Left lung (tissue), 10 donors: Measurements from ENCODE around the gene SPOCK1. TPM values are rescaled to one million over a fixed set of nuclear protein-coding genes. Genes with fewer than 3 reads are reported as not detected.

ENCODE experiments used
- ATAC-seq: fragments of 200-7000 bp; cut with Tn5 transposase; one replicate; pipeline ENCODE4 v1.9.1; 2020; ENCODE audit warnings: moderate library complexity
- DNase-seq, 4 donors: peaks; one replicate each; pipeline ENCODE4 v3.0.0-alpha.2; 2013 to 2020
- H3K27ac ChIP-seq, 2 donors: fragments of 200-600 bp; sonication (generic) in 1 of 2; one replicate each; pipeline versions ENCODE4 v1.5.0 to v1.8.0; 2020 to 2021
- H3K27me3 ChIP-seq, 2 donors: fragments of 200-600 bp; sonication (generic) in 1 of 2; one replicate each; pipeline versions ENCODE4 v1.5.0 to v1.8.0; 2020 to 2021
- H3K36me3 ChIP-seq, 2 donors: fragments of 200-600 bp; sonication (generic) in 1 of 2; one replicate each; pipeline versions ENCODE4 v1.5.0 to v1.8.0; 2020 to 2021
- H3K4me1 ChIP-seq, 2 donors: fragments of 200-600 bp; one replicate each; pipeline ENCODE4 v1.8.0; 2021
- H3K4me3 ChIP-seq, 2 donors: fragments of 200-600 bp; sonication (generic) in 1 of 2; one replicate each; pipeline versions ENCODE4 v1.5.0 to v1.8.0; 2020 to 2021; ENCODE audit warnings: mild to moderate bottlenecking in 1 of 2
- H3K9me3 ChIP-seq, 2 donors: fragments of 200-600 bp; sonication (generic) in 1 of 2; one replicate each; pipeline versions ENCODE4 v1.5.0 to v1.8.0; 2020 to 2021
- intact Hi-C, 2 donors: fragments of 100-400 bp; cut with DNase I; formaldehyde crosslinking; loops; one replicate each; pipeline versions ENCODE4 v1.11.2 to v1.14.2; 2022
- polyA plus RNA-seq, 6 donors: library from polyadenylated mRNA; unstranded; fragments of 120-200 nt; gene quantifications; one replicate each; pipeline ENCODE4 v1.2.1, GENCODE V29; 2013; ENCODE audit not compliant: insufficient read length in 6 of 6
- total RNA-seq, 2 donors: library from RNA; stranded (reverse); fragmentation: NEBNext Ultra II Directional; extraction: Animal tissue kit (Norgen Biotek cat#: 25700); gene quantifications; one replicate each; pipeline ENCODE4 v1.2.1, GENCODE V29; 2021
- TF ChIP-seq, protein P1 (sequence below), 2 donors: fragments of 200-600 bp; sonication (generic) in 1 of 2; IDR thresholded peaks; one replicate each; pipeline versions ENCODE4 v1.5.0 to v1.8.0; 2021; ENCODE audit warnings: antibody characterized with exemption in 2 of 2
- donor health status: DM: no; HTN: yes; CAD: no.
- donor health status: DM: no; HTN: no; CAD: no.

The SPOCK1 gene
- total and polyA plus RNA-seq, 8 donors = 0.43 to 7.6 (median 0.73) TPM

DNA sequence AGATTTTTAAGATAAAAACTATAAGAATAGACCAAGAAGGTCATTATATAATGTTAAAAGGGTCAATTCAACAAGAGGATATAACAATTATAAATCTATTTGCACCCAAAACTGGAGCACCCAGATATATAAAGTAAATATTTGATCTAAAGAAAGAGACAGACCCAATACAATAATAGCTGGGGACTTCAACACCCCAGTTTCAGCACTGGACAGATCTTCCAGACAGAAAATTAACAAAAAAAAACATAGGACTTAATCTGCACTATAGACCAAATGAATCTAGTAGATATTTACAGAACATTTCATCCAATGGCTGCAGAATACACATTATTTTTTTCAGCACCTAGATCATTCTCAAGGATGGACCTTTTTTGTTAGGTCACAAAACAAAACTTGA, 331.9 kb downstream of the SPOCK1 start:
- H3K27ac ChIP-seq = no peak overlapping the region

DNA sequence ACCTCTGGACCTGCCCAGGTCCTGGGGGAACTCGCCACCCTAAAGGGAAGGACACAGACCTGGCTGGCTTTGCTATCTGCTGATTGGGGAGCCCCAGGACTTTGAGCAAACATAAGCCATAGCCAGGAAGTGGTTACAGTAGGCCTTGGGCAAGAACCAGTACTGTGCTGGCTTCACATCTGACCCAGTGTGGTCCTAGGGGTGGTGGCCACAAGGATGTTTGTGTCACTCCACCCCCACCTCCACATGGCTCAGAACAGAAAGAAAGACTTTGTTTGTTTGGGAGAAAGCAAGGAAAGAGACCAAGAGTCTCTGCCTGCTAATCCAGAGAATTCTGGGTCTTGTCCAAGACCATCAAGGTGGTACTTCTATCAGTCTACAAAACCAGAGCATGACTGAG, 334.2 kb downstream of the SPOCK1 start:
- H3K4me1 ChIP-seq = no peaks in the 10 kb centered on the region
- no peak overlapping the region for H3K27ac ChIP-seq
- no peak for DNase-seq
- no peaks in the 10 kb centered on the region for H3K9me3 ChIP-seq
- intact Hi-C loops = no loop called here
- H3K27me3 ChIP-seq = peaks cover 0 to 5% of the 10 kb centered on the region in 2 donors
- no peak overlapping the region for H3K4me3 ChIP-seq
- H3K36me3 ChIP-seq = no peaks in the 10 kb centered on the region
- TF ChIP-seq, protein P1, sequence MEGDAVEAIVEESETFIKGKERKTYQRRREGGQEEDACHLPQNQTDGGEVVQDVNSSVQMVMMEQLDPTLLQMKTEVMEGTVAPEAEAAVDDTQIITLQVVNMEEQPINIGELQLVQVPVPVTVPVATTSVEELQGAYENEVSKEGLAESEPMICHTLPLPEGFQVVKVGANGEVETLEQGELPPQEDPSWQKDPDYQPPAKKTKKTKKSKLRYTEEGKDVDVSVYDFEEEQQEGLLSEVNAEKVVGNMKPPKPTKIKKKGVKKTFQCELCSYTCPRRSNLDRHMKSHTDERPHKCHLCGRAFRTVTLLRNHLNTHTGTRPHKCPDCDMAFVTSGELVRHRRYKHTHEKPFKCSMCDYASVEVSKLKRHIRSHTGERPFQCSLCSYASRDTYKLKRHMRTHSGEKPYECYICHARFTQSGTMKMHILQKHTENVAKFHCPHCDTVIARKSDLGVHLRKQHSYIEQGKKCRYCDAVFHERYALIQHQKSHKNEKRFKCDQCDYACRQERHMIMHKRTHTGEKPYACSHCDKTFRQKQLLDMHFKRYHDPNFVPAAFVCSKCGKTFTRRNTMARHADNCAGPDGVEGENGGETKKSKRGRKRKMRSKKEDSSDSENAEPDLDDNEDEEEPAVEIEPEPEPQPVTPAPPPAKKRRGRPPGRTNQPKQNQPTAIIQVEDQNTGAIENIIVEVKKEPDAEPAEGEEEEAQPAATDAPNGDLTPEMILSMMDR (IDR thresholded peaks at IDR 0.05) = no peak
- no peak for ATAC-seq

More for the DNA sequence above, 331.9 kb downstream of the SPOCK1 start:
- ATAC-seq = no peak
- Histone ChIP-seq H3K27me3 (peaks cover 0 to 5% of the 10 kb centered on the region in 2 donors), H3K36me3 (no peaks in the 10 kb centered on the region), H3K4me3 (no peak overlapping the region), H3K4me1 (no peaks in the 10 kb centered on the region), H3K9me3 (no peaks in the 10 kb centered on the region)
- intact Hi-C loops = no loop called here
- TF ChIP-seq, protein P1 (IDR thresholded peaks at IDR 0.05) = no peak
- DNase-seq = no peak

DNA sequence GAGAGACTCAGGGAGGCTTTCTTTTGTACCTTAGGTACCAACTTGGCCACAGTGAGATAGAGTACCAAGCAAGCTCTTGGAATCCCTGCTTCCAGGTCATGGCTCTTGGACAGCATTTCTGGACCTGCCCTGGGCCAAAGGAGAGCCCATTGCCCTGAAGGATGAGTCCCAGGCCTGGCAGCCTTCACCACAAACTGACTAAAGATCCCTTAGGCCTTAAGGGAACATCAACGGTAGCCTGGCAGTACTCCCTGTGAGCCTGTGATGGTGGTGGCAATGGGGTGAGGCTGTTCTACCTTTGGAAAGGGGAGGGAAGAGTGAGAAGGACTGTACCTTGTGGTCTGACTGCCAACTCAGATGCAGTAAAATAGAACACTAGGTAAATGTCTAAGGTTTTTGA, 334.6 kb downstream of the SPOCK1 start:
- TF ChIP-seq, protein P1 (IDR thresholded peaks at IDR 0.05) = no peak
- peaks cover 0 to 5% of the 10 kb centered on the region in 2 donors for H3K27me3 ChIP-seq
- H3K4me1 ChIP-seq = no peaks in the 10 kb centered on the region
- no peak for ATAC-seq
- H3K4me3 ChIP-seq = no peak overlapping the region
- no peaks in the 10 kb centered on the region for H3K9me3 ChIP-seq
- no peaks in the 10 kb centered on the region for H3K36me3 ChIP-seq
- intact Hi-C loops = no loop called here
- H3K27ac ChIP-seq = no peak overlapping the region
- no peak for DNase-seq

DNA sequence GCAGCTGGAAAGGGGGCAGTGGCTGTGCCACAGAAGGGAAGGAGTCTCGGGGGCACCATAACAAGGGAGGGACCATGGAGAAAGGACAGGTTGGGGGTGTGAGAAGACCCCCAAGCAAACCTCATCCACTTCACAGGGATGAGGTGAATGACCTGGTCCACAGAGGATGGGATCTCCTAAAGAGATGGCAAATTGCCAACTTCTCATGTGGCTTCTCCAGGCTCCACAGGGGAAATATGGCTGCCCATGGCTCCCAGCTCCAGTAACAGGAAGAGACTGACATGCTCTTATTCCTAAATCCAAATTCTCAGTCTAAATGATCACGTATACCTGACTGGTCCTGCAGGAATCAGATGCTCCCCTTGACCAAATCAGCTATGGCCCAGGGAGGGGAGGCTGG, 340.4 kb downstream of the SPOCK1 start:
- no peak for ATAC-seq

DNA sequence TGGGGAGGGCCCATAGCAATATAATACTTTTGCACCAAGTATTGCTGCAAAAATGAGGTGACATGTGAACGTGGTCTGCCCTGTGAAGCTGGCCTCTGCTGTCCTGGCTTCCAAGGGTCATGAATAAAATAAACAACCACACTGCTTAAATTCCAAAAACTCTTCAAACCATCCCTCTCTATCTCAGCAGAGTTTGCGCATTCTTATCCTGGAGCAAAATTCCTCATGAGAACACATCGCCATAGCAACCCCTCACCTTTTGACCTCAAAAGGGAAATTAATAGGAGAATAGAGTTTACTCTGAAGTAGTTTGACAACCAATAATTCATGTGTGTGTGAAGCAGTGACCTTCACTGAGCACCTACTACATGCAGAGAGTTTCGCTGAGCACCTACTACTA, 342.9 kb downstream of the SPOCK1 start:
- H3K27me3 ChIP-seq = peaks cover 0 to 8% of the 10 kb centered on the region in 2 donors
- no peaks in the 10 kb centered on the region for H3K36me3 ChIP-seq
- DNase-seq (no peak), ATAC-seq (no peak)
- H3K4me3 ChIP-seq = no peak overlapping the region
- no peaks in the 10 kb centered on the region for H3K9me3 ChIP-seq
- no peak overlapping the region for H3K27ac ChIP-seq
- intact Hi-C loops = no loop called here
- H3K4me1 ChIP-seq = no peaks in the 10 kb centered on the region
- TF ChIP-seq, protein P1 (IDR thresholded peaks at IDR 0.05) = no peak

More for the DNA sequence above, 340.4 kb downstream of the SPOCK1 start:
- Histone ChIP-seq H3K4me1 (no peaks in the 10 kb centered on the region), H3K9me3 (no peaks in the 10 kb centered on the region), H3K36me3 (no peaks in the 10 kb centered on the region), H3K4me3 (no peak overlapping the region), H3K27ac (no peak overlapping the region), H3K27me3 (peaks cover 0 to 8% of the 10 kb centered on the region in 2 donors)
- TF ChIP-seq, protein P1 (IDR thresholded peaks at IDR 0.05) = no peak
- no peak for DNase-seq
- intact Hi-C loops = no loop called here
